Measurements from ENCODE around the gene TEX22.

TEX22 gene

DNA sequence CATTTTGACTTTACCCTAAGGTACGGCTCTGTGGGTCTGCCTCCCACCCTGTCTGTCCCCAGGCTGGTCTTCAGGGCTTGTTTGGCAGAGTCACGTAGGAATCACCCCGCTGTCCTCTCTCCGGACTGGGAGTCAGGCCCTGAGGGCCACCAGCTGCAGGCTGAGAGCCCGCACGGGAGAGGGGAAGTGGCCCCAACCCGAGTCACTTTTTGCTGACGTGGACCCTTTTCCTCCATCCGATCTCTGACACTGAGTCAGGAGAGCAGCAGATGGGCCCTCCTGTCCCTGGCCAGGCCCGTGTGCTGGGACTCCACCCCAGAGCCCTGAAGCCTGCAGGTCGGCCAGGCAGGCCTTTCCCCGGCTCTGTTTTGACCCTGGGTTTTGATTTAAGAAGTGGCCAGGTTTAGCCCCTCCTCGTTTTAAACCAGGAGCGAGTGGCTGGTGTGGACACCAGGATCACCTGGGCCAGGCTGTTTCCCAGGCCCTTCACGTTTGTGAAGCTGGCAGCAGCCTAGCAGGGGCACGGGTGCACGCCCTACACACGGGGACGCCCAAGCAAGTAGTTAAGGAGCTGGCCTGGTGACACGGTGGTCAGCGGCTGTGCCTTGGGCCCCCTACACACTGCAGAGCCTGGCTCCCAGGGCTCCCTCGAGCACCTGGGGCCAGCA lies 12.5 kb upstream of the TEX22 start:
- DNase-seq, result no peak

GRCh38 chr14:105386581-105387529 lies 11.5 kb upstream of the TEX22 start:
- no peak for DNase-seq

DNA sequence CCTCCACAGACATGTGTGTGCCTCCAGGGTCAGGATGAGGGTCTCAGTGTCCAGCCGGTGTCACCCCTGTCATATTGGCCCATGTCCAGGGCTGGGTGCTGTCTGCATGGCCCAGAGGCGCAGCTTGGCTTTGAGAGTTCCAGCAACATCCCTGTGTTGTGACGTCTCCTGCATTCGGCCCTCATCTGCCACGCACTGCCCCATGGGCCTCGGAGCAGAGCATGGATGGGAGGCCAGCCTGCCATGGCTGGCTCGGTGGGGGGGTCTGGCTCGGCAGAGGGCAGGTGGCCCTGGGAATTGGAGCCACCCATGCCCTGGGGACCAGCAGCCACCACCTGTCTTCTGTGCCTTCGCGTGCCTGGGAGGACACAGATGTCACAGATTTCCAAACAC lies 10.8 kb upstream of the TEX22 start:
- DNase-seq, result no peak

DNA sequence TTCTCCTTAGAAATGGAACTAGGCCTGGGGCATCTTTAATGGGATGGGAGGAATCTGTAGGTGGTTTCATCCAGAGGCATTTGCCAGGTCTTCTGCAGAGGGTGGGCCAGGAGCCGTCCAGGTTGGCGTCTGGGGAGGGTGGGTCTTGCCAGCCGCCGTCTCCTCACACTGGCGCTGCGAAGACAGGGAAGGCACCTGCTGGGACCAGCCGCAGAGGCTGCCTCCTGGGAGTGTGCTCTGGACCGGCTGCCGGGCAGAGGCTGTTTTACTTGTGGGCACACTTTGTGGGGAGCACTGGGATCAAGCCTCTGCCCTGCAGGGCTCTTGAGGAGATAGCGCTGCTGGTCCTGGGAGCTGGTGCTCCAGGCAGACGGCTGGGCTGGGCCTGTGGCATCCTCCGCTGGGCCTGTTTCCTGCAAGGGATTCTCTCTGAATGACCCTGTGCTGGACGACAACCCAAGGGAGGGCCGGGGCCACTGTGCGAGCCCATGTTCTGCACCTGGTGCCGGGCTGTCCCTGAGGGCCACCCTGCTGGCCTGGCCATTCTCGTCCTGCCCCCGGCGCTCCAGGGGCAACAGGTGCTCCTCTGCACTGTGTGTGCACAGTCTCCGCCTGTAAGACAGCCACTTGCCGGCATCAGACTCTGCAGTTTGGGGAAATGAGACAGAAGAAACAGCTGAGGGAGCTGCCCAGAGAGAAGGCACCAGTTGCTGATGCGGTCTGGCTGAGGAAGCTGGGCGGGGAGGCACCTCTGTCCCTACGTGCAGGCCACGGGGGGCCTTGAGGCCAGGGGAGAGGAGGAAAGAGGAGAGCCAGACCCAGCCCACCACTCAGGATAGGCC lies 10.0 kb upstream of the TEX22 start:
- no peak for DNase-seq

GRCh38 chr14:105388976-105389375 lies 9.4 kb upstream of the TEX22 start:
- DNase-seq, result no peak

DNA sequence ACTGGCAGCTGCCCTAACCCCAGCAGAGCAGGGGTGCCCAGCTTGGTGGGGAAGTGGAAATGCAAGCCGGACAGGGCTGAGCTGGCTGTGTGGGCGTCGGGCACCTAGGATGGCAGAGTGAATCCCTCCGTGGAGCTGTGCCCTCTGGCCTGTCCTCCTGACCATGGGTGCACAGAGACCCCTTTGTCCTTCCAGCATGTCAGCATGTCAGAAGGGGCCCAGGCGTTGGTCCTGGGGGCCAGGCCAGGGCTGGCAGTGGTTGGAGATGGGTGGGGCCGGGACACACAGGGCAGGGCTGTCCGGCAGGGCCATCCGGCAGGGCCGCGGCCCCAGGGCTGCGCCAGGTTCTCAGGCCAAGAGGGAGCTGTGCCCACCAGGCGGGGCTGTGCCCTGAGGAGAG lies 8.8 kb upstream of the TEX22 start:
- DNase-seq, result no peak

- no peak for DNase-seq
Observed at GRCh38 chr14:105389976-105390848, 8.1 kb upstream of the TEX22 start.

DNA sequence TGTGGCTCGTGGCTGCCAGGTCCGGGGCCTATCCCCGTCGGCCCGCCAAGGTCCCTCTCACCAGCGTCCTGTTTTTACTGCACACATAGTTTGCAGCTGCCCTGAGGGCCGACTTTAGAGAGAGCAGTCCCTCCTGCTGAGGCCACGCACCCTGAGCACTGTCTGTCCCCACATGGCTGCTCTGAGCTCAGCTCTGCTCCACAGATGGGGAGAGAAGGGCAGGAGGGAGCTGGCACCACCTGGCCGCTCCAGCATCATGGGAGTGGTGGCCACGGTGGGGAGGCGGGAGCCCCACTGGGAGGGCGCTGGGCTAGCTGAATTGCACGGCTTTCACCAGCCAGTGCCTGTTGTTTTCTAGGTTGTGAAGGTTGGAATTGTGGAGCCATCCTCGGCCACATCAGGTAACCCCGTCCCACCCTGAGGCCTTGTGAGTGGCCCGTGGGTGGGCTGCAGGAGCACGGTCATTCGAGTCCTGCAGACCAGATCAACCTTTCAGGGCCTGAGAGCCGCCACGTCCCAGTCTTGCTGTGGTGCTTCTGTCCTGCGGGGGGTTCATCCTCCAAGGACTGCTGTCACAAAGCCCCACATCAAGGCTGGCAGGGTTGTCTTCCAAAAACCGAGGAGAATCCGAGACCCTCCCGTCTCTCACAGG lies 7.4 kb upstream of the TEX22 start:
- no peak for DNase-seq

GRCh38 chr14:105391541-105391940 lies 6.8 kb upstream of the TEX22 start:
- DNase-seq, result no peak

DNA sequence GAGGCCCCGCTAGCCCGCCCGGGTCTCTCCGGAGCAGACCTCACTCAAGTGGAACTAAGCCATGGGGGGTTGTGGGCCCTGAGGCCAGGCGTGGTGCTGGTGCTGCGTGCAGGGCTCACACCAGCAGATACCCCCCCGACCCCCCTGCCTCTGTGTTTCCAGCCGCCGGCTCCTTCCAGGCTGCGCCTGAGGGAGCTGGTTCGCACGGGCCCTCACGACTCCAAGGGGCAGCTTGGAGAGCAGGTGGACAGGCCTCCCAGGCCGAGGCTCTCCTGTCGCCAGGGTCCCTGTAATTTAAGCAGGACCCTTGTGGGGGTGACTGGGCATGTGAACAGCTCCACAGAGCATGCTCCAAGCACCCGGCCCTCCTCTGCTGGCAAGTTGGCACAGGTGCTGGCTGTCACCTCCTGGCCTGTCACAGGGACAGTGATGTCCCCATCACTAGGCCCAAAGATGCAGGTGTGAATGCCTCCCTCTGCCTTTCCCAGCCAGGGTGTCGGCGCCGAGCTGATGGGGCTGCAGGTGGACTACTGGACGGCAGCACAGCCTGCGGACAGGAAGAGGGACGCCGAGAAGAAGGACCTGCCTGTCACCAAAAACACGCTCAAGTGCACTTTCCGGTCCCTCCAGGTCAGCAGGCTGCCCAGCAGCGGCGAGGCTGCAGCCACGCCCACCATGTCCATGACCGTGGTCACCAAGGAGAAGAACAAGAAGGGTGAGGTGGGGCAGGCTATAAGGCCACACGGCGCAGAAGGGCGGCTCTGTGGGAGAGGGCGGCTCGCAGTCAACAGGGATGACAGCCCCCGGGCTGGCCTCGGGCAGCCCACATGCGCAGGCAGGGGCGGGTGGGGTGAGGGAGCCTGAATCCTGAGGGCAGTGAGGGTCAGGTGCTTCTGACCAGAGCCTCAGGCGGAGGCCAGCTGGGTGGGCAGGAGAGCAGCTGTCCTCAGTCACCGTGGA lies 5.9 kb upstream of the TEX22 start:
- no peak for DNase-seq

GRCh38 chr14:105393151-105393550 lies 5.2 kb upstream of the TEX22 start:
- no peak for DNase-seq

DNA sequence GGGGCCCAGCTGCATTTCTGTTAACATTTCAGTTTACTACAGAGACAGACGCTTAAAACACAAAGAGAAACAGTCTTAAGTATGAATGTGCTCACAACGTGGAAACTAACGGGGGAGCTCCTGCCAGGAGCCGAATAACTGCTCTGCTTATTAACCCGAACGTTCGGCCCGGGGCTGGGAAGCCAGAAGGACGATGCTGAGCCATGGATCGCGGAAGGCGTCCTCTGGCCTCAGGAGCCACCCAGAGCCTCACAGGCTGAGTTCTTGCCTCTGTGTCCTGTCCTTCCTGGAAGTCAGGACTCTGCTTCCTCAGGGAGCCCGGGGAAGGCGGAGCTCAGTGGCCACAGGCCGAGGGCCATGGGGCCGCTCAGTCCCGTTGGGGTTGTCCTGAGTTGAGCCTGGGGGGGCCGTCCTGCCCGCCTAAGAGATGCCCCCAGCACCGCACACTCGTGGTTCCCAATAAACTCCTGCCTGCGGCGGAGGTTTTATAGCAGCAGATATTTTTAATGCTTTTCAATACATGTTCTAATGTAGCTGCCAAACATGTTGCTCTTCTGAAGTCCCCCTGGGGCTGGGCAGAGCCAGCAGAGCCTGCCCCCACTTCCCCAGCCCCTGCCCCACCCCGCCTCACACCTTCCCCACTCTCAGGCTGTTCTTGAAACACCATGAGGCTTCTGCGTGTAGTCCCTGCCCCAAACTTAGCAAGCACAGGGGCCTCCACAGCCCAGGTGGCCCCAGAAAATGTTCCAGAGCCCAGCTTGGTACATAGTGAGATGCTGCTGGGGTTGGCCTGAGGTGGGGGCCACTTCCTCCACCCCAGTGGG lies 3.4 kb upstream of the TEX22 start:
- DNase-seq, result no peak

- DNase-seq, result no peak
Observed at GRCh38 chr14:105395538-105395854, 2.8 kb upstream of the TEX22 start.

- no peak for DNase-seq
Observed at GRCh38 chr14:105397350-105397931, 897 bp upstream of the TEX22 start.

DNA sequence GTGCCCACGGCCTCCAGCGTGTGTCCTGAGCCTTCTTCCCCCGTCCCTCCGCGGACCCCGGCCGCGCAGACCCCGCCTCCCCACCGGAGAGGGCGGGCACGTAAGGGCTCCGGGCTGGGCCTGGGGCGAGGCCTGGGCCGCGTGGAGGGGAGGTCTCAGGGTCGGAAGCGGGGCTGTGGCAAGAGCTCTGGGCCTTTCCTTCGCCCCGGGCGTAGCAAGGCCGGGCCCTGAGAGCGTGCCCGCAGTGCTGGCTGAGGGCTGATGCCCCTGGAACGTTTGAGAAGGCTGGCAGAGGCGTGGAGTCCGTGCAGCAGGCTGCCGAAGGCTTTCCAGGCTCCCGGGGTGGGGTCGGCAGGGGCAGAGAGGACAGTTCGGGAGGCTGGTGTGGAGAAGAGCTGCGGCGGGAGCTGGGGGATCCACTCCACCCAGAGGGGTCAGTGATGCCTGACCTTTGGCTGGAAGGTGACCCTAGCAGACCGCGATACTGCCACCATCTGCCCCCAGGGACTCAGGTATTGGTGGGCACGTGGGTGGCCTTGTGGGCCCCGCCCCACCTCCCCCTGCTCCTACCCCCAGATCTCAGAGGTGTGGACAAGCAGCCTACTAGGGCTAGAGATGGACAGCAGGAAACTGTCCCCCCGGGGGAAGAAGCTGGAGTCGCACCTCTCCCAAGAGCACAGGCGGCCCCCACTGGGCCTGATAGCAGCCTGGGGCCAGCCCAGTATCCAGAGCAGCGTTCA lies 558 bp downstream of the TEX22 start:
- no peak for DNase-seq

GRCh38 chr14:105399466-105399775 lies 1.1 kb downstream of the TEX22 start:
- DNase-seq, result no peak

DNA sequence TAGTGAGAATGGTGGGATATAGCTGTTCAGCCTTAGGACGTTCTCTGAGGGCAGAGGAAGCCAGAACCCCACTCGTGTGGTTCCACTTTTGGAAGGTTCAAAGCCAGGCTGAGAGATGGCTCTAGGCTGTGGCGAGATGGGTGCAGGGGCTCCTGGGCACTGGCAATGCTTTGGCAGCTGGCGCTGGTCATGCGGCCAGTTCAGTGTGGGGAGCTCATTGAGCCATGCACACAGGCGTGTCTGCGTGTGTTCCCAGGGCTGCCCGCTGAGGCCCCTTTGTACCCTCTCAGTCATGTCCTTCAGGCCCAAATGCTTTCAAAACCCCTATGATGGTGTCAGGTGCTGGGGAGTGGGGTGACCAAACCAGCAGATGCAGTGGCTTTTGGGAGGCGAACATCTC lies 1.7 kb downstream of the TEX22 start:
- DNase-seq, result no peak

DNA sequence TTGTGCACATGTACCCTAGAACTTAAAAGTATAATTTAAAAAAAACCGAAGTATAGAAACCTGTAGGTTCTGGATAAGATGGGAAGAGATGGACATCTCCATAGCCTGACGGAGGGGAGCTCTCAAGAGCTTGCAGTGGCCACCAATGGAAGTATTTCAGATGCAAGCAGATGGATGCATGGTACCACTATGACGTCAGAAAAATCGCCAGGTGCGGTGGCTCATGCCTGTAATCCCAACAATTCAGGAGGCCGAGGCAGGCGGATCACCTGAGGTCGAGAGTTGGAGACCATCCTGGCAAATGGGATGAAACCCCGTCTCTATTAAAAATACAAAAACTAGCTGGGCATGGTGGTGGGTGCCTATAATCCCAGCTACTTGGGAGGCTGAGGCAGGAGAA lies 3.4 kb downstream of the TEX22 start:
- no peak for DNase-seq

DNA sequence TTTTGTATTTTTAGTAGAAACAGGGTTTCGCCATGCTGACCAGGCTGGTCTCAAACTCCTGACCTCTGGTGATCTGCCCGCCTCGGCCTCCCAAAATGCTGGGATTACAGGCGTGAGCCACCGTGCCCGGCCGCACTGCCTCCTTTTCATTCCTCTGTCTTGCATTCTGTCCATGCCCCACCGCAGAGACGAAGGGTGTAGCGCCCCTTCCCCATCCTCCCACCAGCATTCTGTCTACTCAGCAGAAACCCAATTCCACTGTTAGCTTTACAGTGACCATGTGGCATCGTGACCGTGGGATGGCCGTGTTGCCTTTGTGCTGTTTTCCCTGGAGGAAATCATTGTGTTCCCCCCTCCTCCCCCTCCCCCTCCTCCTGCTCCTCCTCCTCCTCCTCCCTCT lies 10.3 kb downstream of the TEX22 start:
- no peak for DNase-seq

Measured in CD4-positive, alpha-beta T cell treated with Interleukin-12 subunit alpha and Interleukin-12 subunit beta, for 1 hour (primary cell).